Gastrocnemius medialis (tissue), 4 donors: Measurements from ENCODE around the gene RRP9. TPM values are rescaled to one million over a fixed set of nuclear protein-coding genes. Genes with fewer than 3 reads are reported as not detected.
A peak's percentile ranks its signal among the peaks of the same experiment; 100 is the strongest.
"Not testable (repeated sequence)": the region's sequence is repeated elsewhere in the genome, so short reads cannot be mapped to it uniquely, and the experiment has no call there.

ENCODE experiments used
- ATAC-seq, 2 donors: fragments of 150-250 bp; one replicate each; pipeline ENCODE4 v1.9.1; 2016
- DNase-seq, 2 donors: peaks; one replicate each; pipeline ENCODE4 v3.0.0-alpha.2; 2019
- H3K27ac ChIP-seq, 4 donors: fragments of 200-600 bp; sonication (generic); 1 replicate in 1 of 4; 2 replicates in 3 of 4; pipeline ENCODE4 v1.5.1; 2016 to 2018; ENCODE audit warnings: mild to moderate bottlenecking in 2 of 4, moderate library complexity in 1 of 4
- H3K27me3 ChIP-seq, 3 donors: fragments of 200-600 bp; sonication (generic) in 2 of 3; 1 replicate in 1 of 3; 2 replicates in 2 of 3; pipeline versions ENCODE4 v1.5.1 to v1.6.0; 2016 to 2019; ENCODE audit warnings: mild to moderate bottlenecking in 1 of 3, moderate library complexity in 1 of 3
- H3K36me3 ChIP-seq, 2 donors: fragments of 200-600 bp; sonication (generic) in 1 of 2; one replicate each; pipeline ENCODE4 v1.5.1; 2017 to 2018
- H3K4me1 ChIP-seq, 2 donors: fragments of 200-600 bp; sonication (generic) in 1 of 2; one replicate each; pipeline ENCODE4 v1.5.1; 2016 to 2017; ENCODE audit warnings: mild to moderate bottlenecking in 2 of 2
- H3K4me3 ChIP-seq, 4 donors: fragments of 200-600 bp; sonication (generic) in 3 of 4; 1 replicate in 1 of 4; 2 replicates in 3 of 4; pipeline ENCODE4 v1.5.1; 2016 to 2019; ENCODE audit warnings: mild to moderate bottlenecking in 2 of 4
- H3K9me3 ChIP-seq, 3 donors: fragments of 200-600 bp; sonication (generic) in 2 of 3; 1 replicate in 1 of 3; 2 replicates in 2 of 3; pipeline ENCODE4 v1.5.1; 2016 to 2019
- POLR2A ChIP-seq, 2 donors: fragments of 450-650 bp; IDR thresholded peaks; one replicate each; pipeline ENCODE4 v1.6.1; 2017; ENCODE audit warnings: antibody characterized with exemption in 2 of 2, mild to moderate bottlenecking in 2 of 2, moderate library complexity in 2 of 2
- in situ Hi-C, 4 donors: fragments of 200-750 bp; cut with MboI; loops; one replicate each; pipeline versions ENCODE4 v1.15.0 to v1.8.0; 2017; ENCODE audit warnings: low sequenced_read_pairs in 4 of 4
- intact Hi-C: fragments of 100-400 bp; cut with DNase I; formaldehyde crosslinking; loops from one replicate; pipeline ENCODE4 v1.15.1; 2023; ENCODE audit warnings: low total_unique reads
- total RNA-seq, 4 donors: library from RNA; depleted of rRNA; stranded (reverse); fragments of >200 nt; gene quantifications; one replicate each; pipeline versions ENCODE4 v1.1.0 to v1.2.3, GENCODE V29; 2016
- TF ChIP-seq, protein P1 (sequence below), 5 experiments: fragments of 450-650 bp in 3 of 5; fragments of 200-600 bp in 2 of 5; sonication (generic) in 2 of 5; IDR thresholded peaks in 4 of 5; conservative IDR thresholded peaks in 1 of 5; 1 replicate in 4 of 5; 2 replicates in 1 of 5; pipeline ENCODE4 v1.5.1; 2016 to 2019; ENCODE audit warnings: antibody characterized with exemption in 5 of 5, mild to moderate bottlenecking in 3 of 5, moderate library complexity in 3 of 5

Gene RRP9, protein sequence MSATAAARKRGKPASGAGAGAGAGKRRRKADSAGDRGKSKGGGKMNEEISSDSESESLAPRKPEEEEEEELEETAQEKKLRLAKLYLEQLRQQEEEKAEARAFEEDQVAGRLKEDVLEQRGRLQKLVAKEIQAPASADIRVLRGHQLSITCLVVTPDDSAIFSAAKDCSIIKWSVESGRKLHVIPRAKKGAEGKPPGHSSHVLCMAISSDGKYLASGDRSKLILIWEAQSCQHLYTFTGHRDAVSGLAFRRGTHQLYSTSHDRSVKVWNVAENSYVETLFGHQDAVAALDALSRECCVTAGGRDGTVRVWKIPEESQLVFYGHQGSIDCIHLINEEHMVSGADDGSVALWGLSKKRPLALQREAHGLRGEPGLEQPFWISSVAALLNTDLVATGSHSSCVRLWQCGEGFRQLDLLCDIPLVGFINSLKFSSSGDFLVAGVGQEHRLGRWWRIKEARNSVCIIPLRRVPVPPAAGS
- total RNA-seq: 10 to 100 TPM; 19.2 to 25.9 (median 24.9) TPM

DNA sequence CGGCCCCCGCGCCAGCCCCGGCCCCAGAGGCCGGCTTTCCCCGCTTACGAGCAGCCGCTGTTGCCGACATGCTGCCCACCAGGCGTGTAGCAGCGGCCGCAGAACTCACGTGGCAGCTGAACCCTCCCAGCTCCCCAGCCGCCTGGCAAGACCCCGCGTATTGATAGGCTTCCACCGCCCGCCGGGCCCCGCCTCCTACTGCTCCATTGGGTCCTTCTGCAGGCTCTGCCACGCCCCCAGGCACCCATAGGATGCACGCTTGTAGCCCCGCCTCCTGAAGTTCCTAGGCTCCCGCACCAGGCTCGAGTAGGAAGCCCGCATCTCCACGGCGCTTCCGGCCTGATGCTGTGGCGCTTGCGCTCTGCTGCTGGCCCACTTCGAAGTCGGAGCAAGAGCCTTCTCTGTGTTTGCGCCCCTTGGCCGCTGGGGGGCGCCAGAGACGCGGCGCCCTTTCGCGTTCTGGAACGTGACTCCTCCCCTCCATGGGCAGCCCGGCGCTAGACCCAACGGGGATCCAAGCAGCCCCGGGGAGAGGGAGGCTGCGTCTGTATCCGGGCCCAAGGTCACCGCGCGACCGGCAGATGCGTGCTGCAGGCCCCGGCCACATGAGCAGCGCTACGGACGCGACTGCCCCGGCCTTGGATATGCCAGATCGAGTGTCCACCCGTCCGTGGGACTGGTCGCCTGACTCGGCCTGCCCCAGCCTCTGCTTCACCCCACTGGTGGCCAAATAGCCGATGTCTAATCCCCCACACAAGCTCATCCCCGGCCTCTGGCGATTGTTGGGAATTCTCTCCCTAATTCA, at the start of gene RRP9, which contains the start of gene PARP3:
TSS of gene RRP9 (minus strand) at position 107 of the 805 bp plus-strand sequence. CDS start at position 70, 37 bp downstream.
TSS of gene PARP3 (plus strand) at position 566 of the 805 bp plus-strand sequence. CDS start 993 bp downstream, outside the sequence.
- H3K27me3 ChIP-seq: no peaks in the 10 kb centered on the region
- in situ Hi-C loops: loop anchor here in 2 of 4 donors (10.0 kb wide), 1 partner anchor 53 kb away; the partner anchor contains the start of gene RPL29 (in 2 of the 2)
- H3K36me3 ChIP-seq: peaks cover 0 to 29% of the 10 kb centered on the region in 2 donors
- intact Hi-C loops: loop anchor here (1.0 kb wide), 4 partner anchors 14 to 212 kb away; partner anchors contain the start of genes ABHD14B, DUSP7 and POC1A
- H3K4me1 ChIP-seq: peaks cover 23 to 29% of the 10 kb centered on the region in 2 donors
- DNase-seq (peak; percentile 100), ATAC-seq (peak; percentile 90 to 94)
- peak; percentile 75 to 81 for TF ChIP-seq POLR2A (IDR thresholded peaks at IDR 0.05)
- TF ChIP-seq, protein P1, sequence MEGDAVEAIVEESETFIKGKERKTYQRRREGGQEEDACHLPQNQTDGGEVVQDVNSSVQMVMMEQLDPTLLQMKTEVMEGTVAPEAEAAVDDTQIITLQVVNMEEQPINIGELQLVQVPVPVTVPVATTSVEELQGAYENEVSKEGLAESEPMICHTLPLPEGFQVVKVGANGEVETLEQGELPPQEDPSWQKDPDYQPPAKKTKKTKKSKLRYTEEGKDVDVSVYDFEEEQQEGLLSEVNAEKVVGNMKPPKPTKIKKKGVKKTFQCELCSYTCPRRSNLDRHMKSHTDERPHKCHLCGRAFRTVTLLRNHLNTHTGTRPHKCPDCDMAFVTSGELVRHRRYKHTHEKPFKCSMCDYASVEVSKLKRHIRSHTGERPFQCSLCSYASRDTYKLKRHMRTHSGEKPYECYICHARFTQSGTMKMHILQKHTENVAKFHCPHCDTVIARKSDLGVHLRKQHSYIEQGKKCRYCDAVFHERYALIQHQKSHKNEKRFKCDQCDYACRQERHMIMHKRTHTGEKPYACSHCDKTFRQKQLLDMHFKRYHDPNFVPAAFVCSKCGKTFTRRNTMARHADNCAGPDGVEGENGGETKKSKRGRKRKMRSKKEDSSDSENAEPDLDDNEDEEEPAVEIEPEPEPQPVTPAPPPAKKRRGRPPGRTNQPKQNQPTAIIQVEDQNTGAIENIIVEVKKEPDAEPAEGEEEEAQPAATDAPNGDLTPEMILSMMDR (IDR thresholded peaks at IDR 0.05 in 4 of 5, conservative IDR thresholded peaks at IDR 0.05 in 1 of 5): peak; percentile 98 to 100 (median 100)
- H3K4me3 ChIP-seq: peak within 1 kb of the TSS; percentile 83 to 94 (median 90)
- peak within 1 kb of the TSS; percentile 92 to 100 (median 95) for H3K27ac ChIP-seq
- H3K9me3 ChIP-seq: no peaks in the 10 kb centered on the region

DNA sequence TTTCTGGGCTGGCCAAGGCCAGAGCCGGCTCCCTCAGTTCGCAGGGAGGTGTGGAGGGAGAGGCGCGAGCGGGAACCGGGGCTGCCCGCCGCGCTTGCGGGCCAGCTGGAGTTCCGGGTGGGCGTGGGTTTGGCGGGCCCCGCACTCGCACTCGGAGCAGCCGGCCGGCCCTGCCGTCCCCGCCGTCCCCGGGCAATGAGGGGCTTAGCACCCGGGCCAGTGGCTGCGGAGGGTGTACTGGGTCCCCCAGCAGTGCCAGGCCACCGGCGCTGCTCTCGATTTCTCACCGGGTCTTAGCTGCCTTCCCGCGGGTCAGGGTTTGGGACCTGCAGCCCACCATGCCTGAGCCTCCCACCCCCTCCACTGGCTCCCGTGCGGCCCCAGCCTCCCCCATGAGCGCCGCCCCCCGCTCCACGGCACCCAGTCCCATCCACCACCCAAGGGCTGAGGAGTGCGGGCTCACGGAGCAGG, 48.8 kb upstream of the RRP9 start:
- intact Hi-C loops: not testable (repeated sequence)

DNA sequence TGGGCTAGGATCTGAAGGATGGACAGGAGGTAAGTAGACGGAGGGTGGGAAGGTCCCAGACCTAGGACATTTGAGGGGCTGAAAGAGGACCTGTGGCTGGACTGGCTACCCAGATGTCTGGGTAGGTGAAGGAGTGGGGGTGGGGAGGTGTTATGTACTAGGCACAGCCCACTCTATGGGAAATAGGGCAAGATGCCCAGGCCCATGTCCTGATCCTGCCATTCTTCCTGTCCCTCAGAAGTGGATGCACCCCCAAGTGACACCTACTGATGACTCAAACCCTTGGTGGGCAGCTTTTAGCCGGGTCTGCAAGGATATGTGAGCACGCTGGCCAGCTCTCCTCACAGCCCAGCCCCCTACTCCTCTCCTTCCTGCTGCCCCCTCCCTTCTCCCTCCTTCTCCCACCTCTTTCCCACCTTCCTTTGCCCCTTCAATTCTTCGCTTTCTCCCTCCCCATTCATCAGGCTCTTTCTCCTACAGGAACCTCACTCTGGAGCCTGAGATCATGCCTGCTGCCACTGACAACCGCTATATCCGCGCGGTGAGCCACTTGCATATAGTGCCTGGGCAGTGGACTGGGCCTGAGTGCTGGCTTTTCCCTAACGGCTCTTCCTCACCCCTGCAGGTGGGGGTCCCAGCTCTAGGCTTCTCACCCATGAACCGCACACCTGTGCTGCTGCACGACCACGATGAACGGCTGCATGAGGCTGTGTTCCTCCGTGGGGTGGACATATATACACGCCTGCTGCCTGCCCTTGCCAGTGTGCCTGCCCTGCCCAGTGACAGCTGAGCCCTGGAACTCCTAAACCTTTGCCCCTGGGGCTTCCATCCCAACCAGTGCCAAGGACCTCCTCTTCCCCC, 46.8 kb upstream of the RRP9 start:
- in situ Hi-C loops: no loop called here

More for the DNA sequence above, 48.8 kb upstream of the RRP9 start:
- Histone ChIP-seq H3K4me1 (peaks cover 14 to 26% of the 10 kb centered on the region in 2 donors), H3K36me3 (peaks cover 0 to 31% of the 10 kb centered on the region in 2 donors)
- DNase-seq, H3K9me3 ChIP-seq, H3K27me3 ChIP-seq, H3K4me3 ChIP-seq, H3K27ac ChIP-seq, ATAC-seq: not testable (repeated sequence)
- in situ Hi-C loops: loop anchor here in 2 of 4 donors (10.0 kb wide), 1 partner anchor 46 kb away; the partner anchor contains the start of genes PARP3 (in 2 of the 2) and RRP9 (in 2 of the 2)

DNA sequence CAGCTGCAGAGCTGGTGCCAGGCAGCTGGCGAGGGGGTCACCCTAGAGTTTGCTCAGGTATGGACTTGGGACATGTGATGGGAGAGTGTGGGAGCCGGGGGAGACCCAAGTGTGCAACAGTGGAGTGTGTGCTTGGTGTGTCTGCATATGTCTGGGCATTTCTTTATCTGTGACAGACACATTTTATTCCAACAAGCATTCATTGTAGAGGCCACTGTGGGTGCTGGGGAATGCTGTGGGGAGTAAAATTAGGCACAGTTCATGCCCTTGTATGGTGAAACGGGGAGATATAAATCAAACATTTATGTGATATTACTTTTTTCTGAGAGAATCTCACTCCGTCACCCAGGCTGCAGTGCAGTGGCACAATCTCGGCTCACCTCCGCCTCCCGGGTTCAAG, 45.9 kb upstream of the RRP9 start:
- no peak for DNase-seq
- in situ Hi-C loops: no loop called here
- peaks cover 0 to 8% of the 10 kb centered on the region in 2 donors for H3K36me3 ChIP-seq

More for the DNA sequence above, 46.8 kb upstream of the RRP9 start:
- peaks cover 7 to 14% of the 10 kb centered on the region in 2 donors for H3K4me1 ChIP-seq
- TF ChIP-seq POLR2A (IDR thresholded peaks at IDR 0.05): no peak
- TF ChIP-seq, protein P1 (IDR thresholded peaks at IDR 0.05 in 4 of 5, conservative IDR thresholded peaks at IDR 0.05 in 1 of 5): no peak
- ATAC-seq (no peak), DNase-seq (no peak)
- H3K9me3 ChIP-seq: no peaks in the 10 kb centered on the region
- intact Hi-C loops: no loop called here
- no peaks in the 10 kb centered on the region for H3K27me3 ChIP-seq
- H3K4me3 ChIP-seq: no peak overlapping the region
- no peak overlapping the region for H3K27ac ChIP-seq
- peaks cover 0 to 17% of the 10 kb centered on the region in 2 donors for H3K36me3 ChIP-seq

More for the DNA sequence above, 45.9 kb upstream of the RRP9 start:
- no peak for ATAC-seq
- no peak for TF ChIP-seq POLR2A (IDR thresholded peaks at IDR 0.05)
- TF ChIP-seq, protein P1 (IDR thresholded peaks at IDR 0.05 in 4 of 5, conservative IDR thresholded peaks at IDR 0.05 in 1 of 5): no peak
- Histone ChIP-seq H3K4me3 (no peak overlapping the region), H3K27me3 (no peaks in the 10 kb centered on the region), H3K9me3 (no peaks in the 10 kb centered on the region), H3K4me1 (peaks cover 13 to 14% of the 10 kb centered on the region in 2 donors), H3K27ac (no peak overlapping the region)
- intact Hi-C loops: no loop called here
